GM12865 (cell line): Measurements from ENCODE around the gene R3HDML.

ENCODE experiments used
- DNase-seq: peaks from one replicate; pipeline ENCODE4 v3.0.0; 2010; ENCODE audit warnings: low read depth
- H3K4me3 ChIP-seq: 2 replicates; pipeline ENCODE4 v1.5.1; 2011; ENCODE audit warnings: mild to moderate bottlenecking, low read depth, low read length, control low read depth
- CTCF ChIP-seq: IDR thresholded peaks from 2 replicates; pipeline ENCODE4 v1.5.1; 2011; ENCODE audit warnings: low read length, control low read depth, low read depth, inconsistent platforms; ENCODE audit not compliant: insufficient read depth; ENCODE audit errors: missing control alignments

The R3HDML gene

GRCh38 chr20:44384423-44385027 is 47.7 kb downstream of the R3HDML start:
- peak; percentile 76 for DNase-seq
- peak; percentile 94 for TF ChIP-seq CTCF
- H3K4me3 ChIP-seq = no peak overlapping the region

GRCh38 chr20:44388466-44389023 is 51.7 kb downstream of the R3HDML start:
- no peak overlapping the region for H3K4me3 ChIP-seq
- DNase-seq = peak; percentile 79
- peak; percentile 88 for TF ChIP-seq CTCF

GRCh38 chr20:44389871-44390270 is 53.0 kb downstream of the R3HDML start:
- no peak for DNase-seq
- no peak for TF ChIP-seq CTCF
- no peak overlapping the region for H3K4me3 ChIP-seq

- H3K4me3 ChIP-seq = no peak overlapping the region
- DNase-seq = no peak
- no peak for TF ChIP-seq CTCF
Measured at GRCh38 chr20:44390280-44390679, 53.4 kb downstream of the R3HDML start.

- TF ChIP-seq CTCF = no peak
- H3K4me3 ChIP-seq = no peak overlapping the region
- DNase-seq = no peak
Measured at GRCh38 chr20:44392088-44392775, 55.4 kb downstream of the R3HDML start.

GRCh38 chr20:44392776-44393607 is 56.1 kb downstream of the R3HDML start:
- no peak overlapping the region for H3K4me3 ChIP-seq
- no peak for DNase-seq
- no peak for TF ChIP-seq CTCF
